GM12878 (cell line): ENCODE measurements around the gene ADAMTSL5. TPM values are rescaled to one million over a fixed set of nuclear protein-coding genes. Genes with fewer than 3 reads are reported as not detected.

ENCODE experiments used
- ATAC-seq: fragments of 200-7000 bp; cut with Tn5 transposase; 3 replicates; pipeline ENCODE4 v1.9.1; 2020; ENCODE audit warnings: mild to moderate bottlenecking, moderate library complexity
- BruUV-seq: library from RNA; stranded (reverse); fragments of 400-500 nt; replicated peaks from 2 replicates; lab custom pipeline; 2021; lab: Mats Ljungman, UMichigan
- CTCF ChIA-PET: fragments of 300-600 bp; sonication (Branson Sonifier 250); formaldehyde crosslinking; extraction: SDS; loops from one replicate; lab custom pipeline; 2021; ENCODE audit warnings: inconsistent platforms; lab: Yijun Ruan, JAX
- POLR2A ChIA-PET: fragments of 350-600 bp; formaldehyde crosslinking; extraction: SDS; loops from one replicate; lab custom pipeline; 2021; ENCODE audit warnings: inconsistent platforms; lab: Charles Lee
- RAD21 ChIA-PET: fragments of 300-600 bp; sonication (Branson Sonifier 250); formaldehyde crosslinking; loops from one replicate; lab custom pipeline; 2023; ENCODE audit warnings: antibody characterized with exemption; ENCODE audit not compliant: unreplicated experiment; lab: Charles Lee
- SMC1A ChIA-PET: fragments of 300-600 bp; sonication (Branson Sonifier 250); formaldehyde crosslinking; loops from one replicate; lab custom pipeline; 2023; ENCODE audit not compliant: unreplicated experiment, uncharacterized antibody; lab: Charles Lee
- DNase-seq: peaks from one replicate; pipeline ENCODE4 v3.0.0-alpha.2; 2011; ENCODE audit warnings: low read depth, low spot score
- FAIRE-seq: peaks from 3 replicates; lab custom pipeline; 2011; peaks lifted over from hg19 to GRCh38; lab: Jason Lieb, UNC
- H2AFZ ChIP-seq: 2 replicates; pipeline ENCODE4 v1.6.0; 2011; ENCODE audit warnings: low read depth, low read length, control low read depth; ENCODE audit not compliant: control insufficient read depth
- H3K27ac ChIP-seq: 2 replicates; pipeline ENCODE4 v1.5.1; 2011; ENCODE audit warnings: control low read depth; ENCODE audit not compliant: control insufficient read depth, insufficient read depth
- H3K27me3 ChIP-seq, 2 experiments: replicated peaks in 1 of 2; 2 replicates each; pipeline versions ENCODE4 v1.6.0 to v1.6.1; 2011; ENCODE audit warnings: low read length in 1 of 2; ENCODE audit not compliant: control insufficient read depth in 2 of 2, insufficient read depth in 2 of 2
- H3K36me3 ChIP-seq, 2 experiments: 2 replicates each; pipeline ENCODE4 v1.5.1; 2011; ENCODE audit warnings: low read length in 1 of 2; ENCODE audit not compliant: control insufficient read depth in 2 of 2, insufficient read depth in 2 of 2
- H3K4me1 ChIP-seq: 2 replicates; pipeline ENCODE4 v1.6.1; 2011; ENCODE audit warnings: mild to moderate bottlenecking, low read length, moderate library complexity, mixed read lengths; ENCODE audit not compliant: control insufficient read depth, insufficient read depth
- H3K4me2 ChIP-seq: 2 replicates; pipeline ENCODE4 v1.6.0; 2011; ENCODE audit warnings: control low read depth; ENCODE audit not compliant: control insufficient read depth, insufficient read depth
- H3K4me3 ChIP-seq: fragments of 200-600 bp; sonication (generic); 2 replicates; pipeline ENCODE4 v1.5.1; 2016
- H3K79me2 ChIP-seq: 2 replicates; pipeline ENCODE4 v1.6.0; 2011; ENCODE audit warnings: low read length; ENCODE audit not compliant: control insufficient read depth, insufficient read depth
- H3K9ac ChIP-seq: 2 replicates; pipeline ENCODE4 v1.8.0; 2011; ENCODE audit warnings: low read length, control low read depth, mixed read lengths; ENCODE audit not compliant: control insufficient read depth, insufficient read depth
- H3K9me3 ChIP-seq: replicated peaks from 3 replicates; pipeline ENCODE4 v1.5.1; 2011; ENCODE audit warnings: mild to moderate bottlenecking, low read length; ENCODE audit not compliant: control insufficient read depth, insufficient read depth
- H4K20me1 ChIP-seq: 2 replicates; pipeline ENCODE4 v1.6.0; 2011; ENCODE audit not compliant: control insufficient read depth, insufficient read depth
- ASH2L ChIP-seq: fragments of 300-600, 200-600 bp; sonication (generic); IDR thresholded peaks from 2 replicates; pipeline ENCODE4 v1.6.1; 2017; ENCODE audit warnings: low read depth, mild to moderate bottlenecking, borderline replicate concordance
- CBX3 ChIP-seq: fragments of 200-600 bp; sonication (generic); IDR thresholded peaks from 2 replicates; pipeline ENCODE4 v1.6.1; 2016; ENCODE audit warnings: low read depth, borderline replicate concordance
- CEBPB ChIP-seq, 2 experiments: fragments of 150-350 bp in 1 of 2; IDR thresholded peaks; 2 replicates each; pipeline ENCODE4 v1.6.1; 2012 to 2014; ENCODE audit warnings: low read depth in 2 of 2, low read length in 2 of 2, borderline replicate concordance in 1 of 2, inconsistent platforms in 1 of 2
- CHD4 ChIP-seq: fragments of 200-600 bp; sonication (generic); IDR thresholded peaks from 2 replicates; pipeline ENCODE4 v1.6.1; 2016; ENCODE audit warnings: mild to moderate bottlenecking
- CREB1 ChIP-seq: IDR thresholded peaks from 2 replicates; pipeline ENCODE4 v1.6.1; 2012; ENCODE audit warnings: low read depth, mild to moderate bottlenecking, inconsistent platforms
- DPF2 ChIP-seq: fragments of 450-650 bp; IDR thresholded peaks from 2 replicates; pipeline ENCODE4 v1.6.1; 2017; ENCODE audit warnings: mild to moderate bottlenecking
- HDGF ChIP-seq: fragments of 450-650 bp; IDR thresholded peaks from 2 replicates; pipeline ENCODE4 v1.6.1; 2016; ENCODE audit warnings: antibody characterized with exemption
- MYC ChIP-seq: IDR thresholded peaks from 2 replicates; pipeline ENCODE4 v1.6.1; 2011; ENCODE audit warnings: mild to moderate bottlenecking, low read length, moderate library complexity, inconsistent platforms; ENCODE audit not compliant: insufficient read depth, insufficient replicate concordance, insufficient read length, severe bottlenecking
- PAX8 ChIP-seq: fragments of 450-650 bp; IDR thresholded peaks from 2 replicates; pipeline ENCODE4 v1.6.1; 2017; ENCODE audit warnings: mild to moderate bottlenecking, moderate library complexity
- PML ChIP-seq: IDR thresholded peaks from 2 replicates; pipeline ENCODE4 v1.6.1; 2012; ENCODE audit warnings: low read length, inconsistent platforms
- POLR2A ChIP-seq: IDR thresholded peaks from 2 replicates; pipeline ENCODE4 v1.6.1; 2011; ENCODE audit warnings: low read depth, mild to moderate bottlenecking, low read length
- POLR2AphosphoS5 ChIP-seq: IDR thresholded peaks from 2 replicates; pipeline ENCODE4 v1.6.1; 2011; ENCODE audit warnings: mild to moderate bottlenecking, low read length, inconsistent platforms
- RAD51 ChIP-seq: fragments of 450-650 bp; IDR thresholded peaks from 2 replicates; pipeline ENCODE4 v1.6.1; 2016; ENCODE audit warnings: moderate library complexity, mild to moderate bottlenecking, inconsistent platforms
- RUNX3 ChIP-seq: IDR thresholded peaks from 2 replicates; pipeline ENCODE4 v1.6.1; 2012; ENCODE audit warnings: low read length, inconsistent platforms
- SREBF1 ChIP-seq: IDR thresholded peaks from 2 replicates; pipeline ENCODE4 v1.6.1; 2012; ENCODE audit warnings: mild to moderate bottlenecking, low read length
- ZNF207 ChIP-seq: fragments of 450-650 bp; IDR thresholded peaks from 2 replicates; pipeline ENCODE4 v1.6.1; 2014; ENCODE audit warnings: antibody characterized with exemption, mild to moderate bottlenecking, borderline replicate concordance
- WGBS: methylation state at CpG from one replicate; pipeline ENCODE4 v1.1.6; 2016; ENCODE audit warnings: low lambda C conversion rate; ENCODE audit not compliant: insufficient replicate concordance, insufficient coverage; ENCODE audit errors: missing lambda C conversion rate; 5-methylcytosine and 5-hydroxymethylcytosine counted together
- in situ Hi-C: fragments of 300-500 bp; cut with MboI; formaldehyde crosslinking; loops from 9 replicates; pipeline ENCODE4 v1.14.3; 2018; ENCODE audit warnings: mixed read lengths
- intact Hi-C: fragments of 100-400 bp; cut with micrococcal nuclease; formaldehyde crosslinking; loops from one replicate; pipeline ENCODE4 v1.14.2; 2022; ENCODE audit not compliant: unreplicated experiment
- polyA plus RNA-seq, 11 experiments: library from polyadenylated mRNA; depleted of rRNA in 4 of 11; unstranded in 6 of 11; stranded (reverse) in 5 of 11; fragments of >200 nt; fragmentation: Nextera tagmentation in 4 of 11; fragmentation: Illumina TruSeq in 1 of 11; extraction: Ambion mirVana in 4 of 11; extraction: Trizol in 1 of 11; gene quantifications; 1 replicate in 1 of 11; 2 replicates in 10 of 11; pipeline versions ENCODE4 v1.2.1 to v1.2.3, GENCODE V29; 2011 to 2016; ENCODE audit warnings: inconsistent platforms in 2 of 11, missing spikeins in 2 of 11, low read depth in 1 of 11
- total RNA-seq, 4 experiments: library from RNA; depleted of rRNA in 3 of 4; stranded (reverse); fragments of >200 nt in 3 of 4; fragmentation: Illumina TruSeq in 1 of 4; extraction: Trizol in 1 of 4; gene quantifications; 2 replicates each; pipeline versions ENCODE4 v1.2.1 to v1.2.3, GENCODE V29; 2013 to 2021
- TF ChIP-seq, protein P1 (sequence below): fragments of 450-650 bp; conservative IDR thresholded peaks from 2 replicates; pipeline ENCODE4 v1.6.1; 2017; ENCODE audit warnings: mild to moderate bottlenecking, moderate library complexity
- TF ChIP-seq, protein P2 (sequence below): fragments of 150-350 bp; IDR thresholded peaks from 2 replicates; pipeline ENCODE4 v1.6.1; 2016; ENCODE audit warnings: low read depth, low read length

ADAMTSL5 gene
- total and polyA plus RNA-seq, 10 of the 15 experiments (the other 5 are each of a cell fraction or from before 2014, with no cell fraction given): 0.04 to 0.83 (median 0.32) TPM; not detected in 4

DNA sequence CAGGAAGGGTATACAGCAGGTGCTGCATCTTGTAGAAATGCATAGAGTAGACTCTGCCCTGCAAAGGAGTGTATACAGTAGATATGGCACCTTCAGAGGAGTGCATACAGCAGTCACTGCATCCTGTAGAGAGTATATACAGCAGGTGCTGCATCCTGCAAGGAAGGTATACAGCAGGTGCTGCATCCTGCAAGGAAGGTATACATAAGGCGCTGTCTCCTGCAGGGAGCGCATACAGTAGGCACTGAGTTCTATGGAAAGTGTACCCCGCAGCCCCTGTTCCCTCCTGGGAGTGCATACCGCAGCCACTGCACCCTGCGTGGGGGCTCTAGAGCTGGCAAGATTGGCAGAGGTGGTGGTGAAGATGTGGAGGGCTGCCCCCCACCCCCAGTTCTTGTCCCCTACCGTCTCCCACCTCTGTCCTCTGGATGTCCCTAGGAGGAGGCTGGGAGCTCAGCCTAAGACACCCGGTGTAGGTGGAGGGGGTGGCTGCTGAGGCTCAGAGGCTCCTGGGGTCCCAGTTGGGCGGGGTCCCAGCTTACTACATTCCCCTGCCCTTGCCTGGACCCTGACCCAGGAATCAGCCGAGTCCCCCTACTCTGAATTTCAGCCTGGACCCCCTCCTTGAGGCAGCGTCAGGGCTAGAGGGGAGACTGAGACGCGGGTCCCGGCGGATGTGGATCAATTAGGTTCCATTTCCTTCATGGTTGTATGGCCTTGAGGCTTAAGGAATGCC lies 2.3 kb upstream of the ADAMTSL5 start (continued):
- no peak for TF ChIP-seq CHD4
- TF ChIP-seq ASH2L: no peak
- TF ChIP-seq CBX3: no peak
- no peak for TF ChIP-seq DPF2
- no peak for TF ChIP-seq ZNF207

DNA sequence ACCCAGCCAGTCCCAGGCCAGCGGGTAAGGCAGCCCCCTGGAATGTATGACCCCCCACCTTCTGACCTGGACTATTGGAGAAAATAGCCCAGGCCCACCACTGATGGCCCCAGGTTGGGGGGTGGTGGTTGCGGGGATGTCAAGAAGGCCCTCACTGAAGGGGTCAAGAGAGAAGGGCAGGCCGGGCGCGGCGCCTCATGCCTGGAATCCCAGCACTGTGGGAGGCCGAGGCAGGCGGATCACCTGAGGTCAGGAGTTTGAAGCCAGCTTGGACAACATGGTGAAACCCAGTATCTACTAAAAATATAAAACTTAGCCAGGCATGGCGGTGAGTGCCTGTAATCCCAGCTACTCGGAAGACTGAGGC lies 1.5 kb upstream of the ADAMTSL5 start:
- H3K27ac ChIP-seq: no peak overlapping the region
- no peaks in the 10 kb centered on the region for H3K4me1 ChIP-seq
- in situ Hi-C loops (no loop called here), intact Hi-C loops (no loop called here)
- no peaks in the 10 kb centered on the region; a peak in 1 of 4 replicates for H3K27me3 ChIP-seq
- ChIA-PET RAD21 (no interaction called here), SMC1A (no interaction called here), CTCF (interaction anchor here (0.9 kb wide), 1 partner anchor 12 kb away, joined by 4 read pairs; no protein-coding TSS in a partner anchor), POLR2A (no interaction called here)
- H3K9ac ChIP-seq: no peak overlapping the region
- no peaks in the 10 kb centered on the region for H4K20me1 ChIP-seq
- no peak for DNase-seq
- H3K36me3 ChIP-seq: no peaks in the 10 kb centered on the region
- WGBS: 58% methylated on average over 10 of the region's 10 CpGs
- H3K4me2 ChIP-seq: no peak overlapping the region
- no peaks in the 10 kb centered on the region for H3K9me3 ChIP-seq
- ATAC-seq: no peak
- no peak for FAIRE-seq
- no peak overlapping the region for H2AFZ ChIP-seq
- no peaks in the 10 kb centered on the region for H3K79me2 ChIP-seq
- BruUV-seq: no TSS peak
- no peak overlapping the region for H3K4me3 ChIP-seq
- TF ChIP-seq, protein P1, sequence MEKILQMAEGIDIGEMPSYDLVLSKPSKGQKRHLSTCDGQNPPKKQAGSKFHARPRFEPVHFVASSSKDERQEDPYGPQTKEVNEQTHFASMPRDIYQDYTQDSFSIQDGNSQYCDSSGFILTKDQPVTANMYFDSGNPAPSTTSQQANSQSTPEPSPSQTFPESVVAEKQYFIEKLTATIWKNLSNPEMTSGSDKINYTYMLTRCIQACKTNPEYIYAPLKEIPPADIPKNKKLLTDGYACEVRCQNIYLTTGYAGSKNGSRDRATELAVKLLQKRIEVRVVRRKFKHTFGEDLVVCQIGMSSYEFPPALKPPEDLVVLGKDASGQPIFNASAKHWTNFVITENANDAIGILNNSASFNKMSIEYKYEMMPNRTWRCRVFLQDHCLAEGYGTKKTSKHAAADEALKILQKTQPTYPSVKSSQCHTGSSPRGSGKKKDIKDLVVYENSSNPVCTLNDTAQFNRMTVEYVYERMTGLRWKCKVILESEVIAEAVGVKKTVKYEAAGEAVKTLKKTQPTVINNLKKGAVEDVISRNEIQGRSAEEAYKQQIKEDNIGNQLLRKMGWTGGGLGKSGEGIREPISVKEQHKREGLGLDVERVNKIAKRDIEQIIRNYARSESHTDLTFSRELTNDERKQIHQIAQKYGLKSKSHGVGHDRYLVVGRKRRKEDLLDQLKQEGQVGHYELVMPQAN: no peak
- no peak for TF ChIP-seq CREB1
- no peak for TF ChIP-seq RAD51
- TF ChIP-seq POLR2AphosphoS5: no peak
- TF ChIP-seq CEBPB (IDR thresholded peaks at IDR 0.05; ENCODE audit: borderline replicate concordance in 1 of 2, low read depth in 2 of 2, low read length in 2 of 2): no peak
- TF ChIP-seq, protein P2, sequence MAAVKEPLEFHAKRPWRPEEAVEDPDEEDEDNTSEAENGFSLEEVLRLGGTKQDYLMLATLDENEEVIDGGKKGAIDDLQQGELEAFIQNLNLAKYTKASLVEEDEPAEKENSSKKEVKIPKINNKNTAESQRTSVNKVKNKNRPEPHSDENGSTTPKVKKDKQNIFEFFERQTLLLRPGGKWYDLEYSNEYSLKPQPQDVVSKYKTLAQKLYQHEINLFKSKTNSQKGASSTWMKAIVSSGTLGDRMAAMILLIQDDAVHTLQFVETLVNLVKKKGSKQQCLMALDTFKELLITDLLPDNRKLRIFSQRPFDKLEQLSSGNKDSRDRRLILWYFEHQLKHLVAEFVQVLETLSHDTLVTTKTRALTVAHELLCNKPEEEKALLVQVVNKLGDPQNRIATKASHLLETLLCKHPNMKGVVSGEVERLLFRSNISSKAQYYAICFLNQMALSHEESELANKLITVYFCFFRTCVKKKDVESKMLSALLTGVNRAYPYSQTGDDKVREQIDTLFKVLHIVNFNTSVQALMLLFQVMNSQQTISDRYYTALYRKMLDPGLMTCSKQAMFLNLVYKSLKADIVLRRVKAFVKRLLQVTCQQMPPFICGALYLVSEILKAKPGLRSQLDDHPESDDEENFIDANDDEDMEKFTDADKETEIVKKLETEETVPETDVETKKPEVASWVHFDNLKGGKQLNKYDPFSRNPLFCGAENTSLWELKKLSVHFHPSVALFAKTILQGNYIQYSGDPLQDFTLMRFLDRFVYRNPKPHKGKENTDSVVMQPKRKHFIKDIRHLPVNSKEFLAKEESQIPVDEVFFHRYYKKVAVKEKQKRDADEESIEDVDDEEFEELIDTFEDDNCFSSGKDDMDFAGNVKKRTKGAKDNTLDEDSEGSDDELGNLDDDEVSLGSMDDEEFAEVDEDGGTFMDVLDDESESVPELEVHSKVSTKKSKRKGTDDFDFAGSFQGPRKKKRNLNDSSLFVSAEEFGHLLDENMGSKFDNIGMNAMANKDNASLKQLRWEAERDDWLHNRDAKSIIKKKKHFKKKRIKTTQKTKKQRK: no peak
- TF ChIP-seq HDGF: no peak
- TF ChIP-seq SREBF1: no peak
- TF ChIP-seq PML: no peak
- TF ChIP-seq MYC: no peak
- no peak for TF ChIP-seq PAX8
- no peak for TF ChIP-seq POLR2A
- no peak for TF ChIP-seq RUNX3
